ENCODE results near the gene WDR48. TPM values are rescaled to one million over a fixed set of nuclear protein-coding genes. Genes with fewer than 3 reads are reported as not detected.

The WDR48 gene
- total RNA-seq, 4 donors from 2014 or later, result 28.4 to 84.4 (median 37.0) TPM

DNA sequence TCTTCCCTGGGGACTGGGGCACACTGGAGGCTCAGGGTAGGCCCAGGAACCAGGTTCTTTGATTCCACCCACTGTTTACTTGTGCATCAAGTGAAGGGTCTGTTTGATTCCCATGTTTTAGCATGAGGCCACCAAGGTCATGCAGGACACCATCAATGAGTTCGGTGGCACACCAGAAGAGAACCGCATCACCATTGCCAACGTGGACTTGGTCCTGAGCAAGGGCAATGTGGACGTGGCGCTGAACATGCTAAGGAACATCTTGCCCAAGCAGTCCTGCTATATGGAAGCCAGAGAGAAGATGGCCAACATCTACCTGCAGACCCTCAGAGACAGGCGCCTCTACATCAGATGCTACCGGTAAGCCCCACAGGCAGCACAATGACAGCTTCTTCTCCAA lies 77.1 kb downstream of the WDR48 start:
- Histone ChIP-seq H3K4me1 (no peaks in the 10 kb centered on the region), H3K36me3 (no peaks in the 10 kb centered on the region), H3K27me3 (no peaks in the 10 kb centered on the region), H3K4me3 (no peak overlapping the region), H3K27ac (no peak overlapping the region), H3K9me3 (no peaks in the 10 kb centered on the region)
- no peak for DNase-seq
- intact Hi-C loops (cut with DNase I; ENCODE audit: low total_unique reads), result loop anchor here (5.0 kb wide), 1 partner anchor 163 kb away; no protein-coding TSS in a partner anchor
- TF ChIP-seq POLR2A (IDR thresholded peaks at IDR 0.05), result no peak
- TF ChIP-seq, protein P1, sequence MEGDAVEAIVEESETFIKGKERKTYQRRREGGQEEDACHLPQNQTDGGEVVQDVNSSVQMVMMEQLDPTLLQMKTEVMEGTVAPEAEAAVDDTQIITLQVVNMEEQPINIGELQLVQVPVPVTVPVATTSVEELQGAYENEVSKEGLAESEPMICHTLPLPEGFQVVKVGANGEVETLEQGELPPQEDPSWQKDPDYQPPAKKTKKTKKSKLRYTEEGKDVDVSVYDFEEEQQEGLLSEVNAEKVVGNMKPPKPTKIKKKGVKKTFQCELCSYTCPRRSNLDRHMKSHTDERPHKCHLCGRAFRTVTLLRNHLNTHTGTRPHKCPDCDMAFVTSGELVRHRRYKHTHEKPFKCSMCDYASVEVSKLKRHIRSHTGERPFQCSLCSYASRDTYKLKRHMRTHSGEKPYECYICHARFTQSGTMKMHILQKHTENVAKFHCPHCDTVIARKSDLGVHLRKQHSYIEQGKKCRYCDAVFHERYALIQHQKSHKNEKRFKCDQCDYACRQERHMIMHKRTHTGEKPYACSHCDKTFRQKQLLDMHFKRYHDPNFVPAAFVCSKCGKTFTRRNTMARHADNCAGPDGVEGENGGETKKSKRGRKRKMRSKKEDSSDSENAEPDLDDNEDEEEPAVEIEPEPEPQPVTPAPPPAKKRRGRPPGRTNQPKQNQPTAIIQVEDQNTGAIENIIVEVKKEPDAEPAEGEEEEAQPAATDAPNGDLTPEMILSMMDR (IDR thresholded peaks at IDR 0.05), result no peak

DNA sequence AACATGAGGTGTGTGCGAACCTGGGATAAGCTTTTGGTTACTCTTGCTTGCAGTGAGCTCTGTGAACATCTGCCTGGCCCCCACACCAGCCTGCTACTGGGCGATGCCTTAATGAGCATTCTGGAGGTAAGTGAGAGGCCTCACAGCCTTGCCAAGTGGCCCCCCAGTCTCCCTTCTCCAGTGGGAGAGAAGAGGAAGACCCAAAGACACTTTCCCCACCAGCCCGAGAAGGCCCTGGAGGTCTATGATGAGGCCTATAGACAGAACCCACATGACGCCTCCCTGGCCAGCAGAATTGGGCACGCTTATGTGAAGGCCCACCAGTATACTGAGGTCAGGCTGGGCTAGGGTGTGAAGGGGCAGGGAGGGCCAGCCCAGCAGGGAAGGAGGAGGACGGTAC lies 78.2 kb downstream of the WDR48 start:
- H3K9me3 ChIP-seq, result no peaks in the 10 kb centered on the region
- no peak overlapping the region for H3K27ac ChIP-seq
- TF ChIP-seq POLR2A (IDR thresholded peaks at IDR 0.05), result no peak
- TF ChIP-seq, protein P1 (IDR thresholded peaks at IDR 0.05), result no peak
- no peaks in the 10 kb centered on the region for H3K27me3 ChIP-seq
- H3K4me3 ChIP-seq, result no peak overlapping the region
- DNase-seq, result no peak
- no peaks in the 10 kb centered on the region for H3K4me1 ChIP-seq
- H3K36me3 ChIP-seq, result no peaks in the 10 kb centered on the region
- intact Hi-C loops (cut with DNase I; ENCODE audit: low total_unique reads), result no loop called here

DNA sequence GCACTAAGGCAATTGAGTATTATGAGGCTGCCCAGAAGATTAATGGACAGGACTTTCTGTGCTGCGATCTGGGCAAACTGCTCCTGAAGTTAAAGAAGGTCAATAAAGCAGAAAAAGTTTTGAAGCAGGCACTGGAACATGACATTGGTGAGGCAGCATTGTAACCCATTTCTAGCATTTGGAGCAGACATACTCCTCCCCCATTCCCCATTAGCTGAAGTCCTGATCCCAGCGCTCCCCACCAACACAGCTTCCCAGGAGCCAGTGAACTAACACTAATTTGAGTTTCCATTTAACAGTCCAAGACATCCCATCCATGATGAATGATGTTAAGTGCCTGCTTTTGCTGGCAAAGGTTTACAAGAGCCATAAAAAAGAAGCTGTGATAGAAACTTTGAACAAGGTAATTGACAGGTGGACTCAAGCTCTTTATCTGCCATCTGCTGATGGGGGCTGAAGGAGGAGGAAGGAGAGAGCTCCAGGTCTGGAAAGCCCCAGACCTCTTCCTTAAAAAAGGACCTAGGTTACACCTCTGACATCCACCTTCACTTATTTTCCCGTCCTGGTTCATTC lies 79.0 kb downstream of the WDR48 start:
- no peak for DNase-seq
- H3K4me1 ChIP-seq, result no peaks in the 10 kb centered on the region
- H3K9me3 ChIP-seq, result no peaks in the 10 kb centered on the region
- H3K36me3 ChIP-seq, result no peaks in the 10 kb centered on the region
- TF ChIP-seq, protein P1 (IDR thresholded peaks at IDR 0.05), result no peak
- TF ChIP-seq POLR2A (IDR thresholded peaks at IDR 0.05), result no peak
- H3K4me3 ChIP-seq, result no peak overlapping the region
- H3K27ac ChIP-seq, result no peak overlapping the region
- intact Hi-C loops (cut with DNase I; ENCODE audit: low total_unique reads), result no loop called here
- no peaks in the 10 kb centered on the region for H3K27me3 ChIP-seq

DNA sequence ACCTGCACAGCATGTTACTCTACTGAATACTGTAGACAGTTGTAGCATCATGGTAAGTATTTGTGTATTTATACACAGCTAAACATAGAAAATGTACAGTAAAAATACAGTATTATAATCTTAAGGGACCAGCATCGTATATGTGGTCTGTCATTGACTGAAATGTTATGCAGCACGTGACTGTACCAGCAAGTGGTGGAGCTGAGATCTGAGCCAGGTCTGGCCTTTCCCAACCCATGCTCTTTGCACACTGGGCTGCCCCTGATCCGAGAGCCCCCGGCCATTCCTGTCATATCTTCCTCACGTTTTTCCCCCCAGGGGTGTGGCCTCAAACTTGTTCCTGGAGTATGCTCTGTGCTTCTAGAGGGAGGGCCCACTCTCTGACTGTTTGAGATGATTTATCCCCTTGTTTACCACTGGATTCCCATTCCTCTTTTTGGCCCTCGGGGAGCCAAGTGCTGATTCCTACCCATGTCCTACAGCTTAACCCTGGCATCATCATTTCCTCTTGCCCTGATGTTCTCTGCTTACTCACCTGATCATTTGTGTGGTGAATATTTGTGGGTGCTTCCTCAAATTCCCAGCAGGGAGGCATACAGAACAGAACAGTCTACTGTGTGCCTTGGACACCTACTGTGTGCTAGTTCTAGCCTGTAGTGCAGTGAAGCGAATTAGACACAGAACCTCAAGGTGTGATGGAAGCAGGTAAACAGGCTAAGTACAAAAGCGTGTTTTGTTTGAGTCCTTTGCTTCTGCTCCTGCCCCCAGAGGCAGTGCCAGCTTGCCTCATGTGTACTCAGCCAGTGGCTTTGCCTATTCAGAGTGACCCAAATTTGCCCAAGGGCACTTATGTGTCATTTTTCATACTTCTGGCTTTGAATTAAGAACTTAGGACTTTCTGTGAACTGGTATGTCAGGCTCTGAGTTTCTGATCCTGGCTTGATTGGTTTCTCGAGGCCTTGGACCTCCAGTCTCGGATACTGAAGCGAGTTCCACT lies 80.6 kb downstream of the WDR48 start:
- intact Hi-C loops (cut with DNase I; ENCODE audit: low total_unique reads), result no loop called here
- no peaks in the 10 kb centered on the region for H3K4me1 ChIP-seq
- H3K4me3 ChIP-seq, result no peak overlapping the region
- no peak for TF ChIP-seq POLR2A (IDR thresholded peaks at IDR 0.05)
- TF ChIP-seq, protein P1 (IDR thresholded peaks at IDR 0.05), result no peak
- no peaks in the 10 kb centered on the region for H3K27me3 ChIP-seq
- H3K27ac ChIP-seq, result peak overlapping the region in 1 of 2 donors; percentile 9
- H3K9me3 ChIP-seq, result no peaks in the 10 kb centered on the region
- H3K36me3 ChIP-seq, result no peaks in the 10 kb centered on the region
- DNase-seq, result no peak

DNA sequence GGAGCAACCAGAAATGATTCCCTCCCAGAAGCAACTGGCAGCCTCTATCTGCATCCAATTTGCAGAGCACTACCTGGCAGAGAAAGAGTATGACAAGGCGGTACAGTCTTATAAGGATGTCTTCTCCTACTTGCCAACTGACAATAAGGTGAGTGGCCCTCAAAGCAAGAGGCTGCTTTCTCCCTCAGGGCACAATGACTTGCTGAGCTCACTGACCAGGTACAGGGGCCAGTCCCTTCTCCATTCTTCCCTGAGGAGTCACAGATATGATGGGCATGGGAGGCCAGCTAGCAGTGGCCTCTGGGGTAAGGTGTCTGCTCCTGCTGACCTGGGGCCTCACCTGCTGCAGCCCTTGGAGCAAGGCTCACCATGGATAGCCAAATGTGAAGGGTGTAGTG lies 81.3 kb downstream of the WDR48 start:
- Histone ChIP-seq H3K4me3 (no peak overlapping the region), H3K9me3 (no peaks in the 10 kb centered on the region), H3K27ac (no peak overlapping the region), H3K36me3 (no peaks in the 10 kb centered on the region), H3K4me1 (no peaks in the 10 kb centered on the region), H3K27me3 (no peaks in the 10 kb centered on the region)
- no peak for DNase-seq
- intact Hi-C loops (cut with DNase I; ENCODE audit: low total_unique reads), result no loop called here
- TF ChIP-seq, protein P1 (IDR thresholded peaks at IDR 0.05), result no peak
- TF ChIP-seq POLR2A (IDR thresholded peaks at IDR 0.05), result no peak

Data from uterus (tissue), 4 donors.